Measurements from ENCODE around the gene NELFE.
"Not testable (repeated sequence)": the region's sequence is repeated elsewhere in the genome, so short reads cannot be mapped to it uniquely, and the experiment has no call there.

Gene NELFE

DNA sequence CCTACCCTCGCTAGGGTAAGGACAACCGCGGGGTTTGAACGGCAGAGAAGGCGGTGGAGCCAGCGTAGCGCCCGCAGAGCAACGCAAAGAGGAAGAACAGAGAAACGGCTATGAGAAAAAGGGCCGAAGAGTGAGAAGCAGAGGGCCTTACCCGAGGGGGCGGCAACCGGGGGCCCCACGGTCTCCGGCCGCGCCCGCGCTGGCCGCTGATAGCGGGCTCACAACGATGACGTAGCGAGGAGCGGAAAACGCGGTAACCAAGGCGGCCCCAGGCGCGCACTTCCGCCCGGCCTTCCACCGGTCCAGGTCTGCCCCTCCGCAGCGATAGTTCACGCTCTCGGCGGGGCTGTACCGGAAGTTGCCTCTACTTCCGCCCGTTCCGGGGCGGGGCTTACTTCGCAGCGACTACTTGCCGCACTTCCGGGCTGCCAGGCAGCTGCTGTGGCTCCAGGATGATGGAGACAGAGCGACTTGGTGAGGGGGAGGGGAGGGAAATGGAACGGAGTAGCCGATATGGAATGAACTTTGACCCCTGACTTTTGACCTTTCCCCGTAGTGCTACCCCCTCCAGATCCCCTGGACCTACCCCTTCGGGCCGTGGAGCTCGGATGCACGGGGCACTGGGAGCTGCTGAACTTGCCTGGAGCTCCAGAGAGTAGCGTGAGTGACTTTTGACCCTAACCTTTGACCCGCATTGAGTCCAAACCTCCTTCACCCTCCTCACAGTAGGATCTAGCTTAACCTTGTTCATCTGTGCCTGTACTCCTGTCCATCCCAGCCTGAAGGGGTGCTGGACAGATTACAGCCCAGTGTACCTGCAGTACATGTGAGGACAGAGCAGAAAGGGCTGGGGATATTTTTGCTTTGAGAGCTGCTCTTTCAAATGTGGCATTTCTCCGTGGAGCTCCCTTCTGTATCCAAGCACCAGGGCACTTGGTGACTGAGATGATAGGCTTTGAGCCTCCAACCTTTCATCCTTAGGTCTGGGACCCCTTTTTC is at the start of gene NELFE, which contains the start of gene SKIC2:
Gene NELFE, minus strand, starts transcription at position 231 of the 999 bp plus-strand sequence. CDS start 525 bp downstream, outside the sequence.
Gene SKIC2, plus strand, starts transcription at position 435 of the 999 bp plus-strand sequence. Its CDS starts 18 bp downstream, at position 453.
- DNase-seq (ENCODE audit: low spot score), result peak; percentile 99

- not testable (repeated sequence) for DNase-seq (ENCODE audit: low spot score)
Observed at GRCh38 chr6:32008037-32008436, 49.3 kb upstream of the NELFE start.

- DNase-seq (ENCODE audit: low spot score), result not testable (repeated sequence)
Observed at GRCh38 chr6:32007086-32007485, 48.3 kb upstream of the NELFE start.

DNA sequence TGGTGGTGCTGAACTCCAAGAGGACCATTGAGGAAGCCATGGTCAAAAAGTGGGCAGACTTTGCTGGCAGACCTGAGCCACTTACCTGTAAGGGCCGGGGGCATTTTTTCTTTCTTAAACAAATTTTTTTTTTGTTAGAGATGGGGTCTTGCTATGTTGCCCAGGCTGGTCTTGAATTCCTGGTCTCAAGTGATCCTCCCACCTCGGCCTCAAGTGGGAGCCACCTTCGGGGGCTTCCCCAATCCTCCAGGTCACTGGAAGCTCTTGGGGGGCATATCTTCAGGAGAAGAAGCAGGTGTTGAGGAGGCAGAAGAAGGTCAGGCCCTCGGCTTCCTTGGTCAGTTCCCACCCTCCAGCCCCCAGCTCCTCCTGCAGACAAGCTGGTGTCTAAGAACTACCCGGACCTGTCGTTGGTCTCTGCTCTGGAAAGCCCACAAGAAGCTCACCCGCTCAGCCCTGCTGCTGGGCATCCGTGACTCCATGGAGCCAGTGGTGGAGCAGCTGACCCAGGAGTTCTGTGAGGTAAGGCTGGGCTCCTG is 47.3 kb upstream of the NELFE start:
- DNase-seq (ENCODE audit: low spot score), result not testable (repeated sequence)

DNA sequence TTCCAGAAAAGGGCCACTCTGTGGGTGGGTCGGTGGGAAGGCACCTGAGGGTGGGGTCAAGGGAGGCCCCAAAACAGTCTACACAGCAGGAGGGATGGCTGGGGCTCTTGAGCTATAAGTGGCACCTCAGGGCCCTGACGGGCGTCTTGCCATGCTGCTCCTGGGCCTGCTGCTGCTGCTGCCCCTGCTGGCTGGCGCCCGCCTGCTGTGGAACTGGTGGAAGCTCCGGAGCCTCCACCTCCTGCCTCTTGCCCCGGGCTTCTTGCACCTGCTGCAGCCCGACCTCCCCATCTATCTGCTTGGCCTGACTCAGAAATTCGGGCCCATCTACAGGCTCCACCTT is 46.7 kb upstream of the NELFE start:
- DNase-seq (ENCODE audit: low spot score), result not testable (repeated sequence)

DNA sequence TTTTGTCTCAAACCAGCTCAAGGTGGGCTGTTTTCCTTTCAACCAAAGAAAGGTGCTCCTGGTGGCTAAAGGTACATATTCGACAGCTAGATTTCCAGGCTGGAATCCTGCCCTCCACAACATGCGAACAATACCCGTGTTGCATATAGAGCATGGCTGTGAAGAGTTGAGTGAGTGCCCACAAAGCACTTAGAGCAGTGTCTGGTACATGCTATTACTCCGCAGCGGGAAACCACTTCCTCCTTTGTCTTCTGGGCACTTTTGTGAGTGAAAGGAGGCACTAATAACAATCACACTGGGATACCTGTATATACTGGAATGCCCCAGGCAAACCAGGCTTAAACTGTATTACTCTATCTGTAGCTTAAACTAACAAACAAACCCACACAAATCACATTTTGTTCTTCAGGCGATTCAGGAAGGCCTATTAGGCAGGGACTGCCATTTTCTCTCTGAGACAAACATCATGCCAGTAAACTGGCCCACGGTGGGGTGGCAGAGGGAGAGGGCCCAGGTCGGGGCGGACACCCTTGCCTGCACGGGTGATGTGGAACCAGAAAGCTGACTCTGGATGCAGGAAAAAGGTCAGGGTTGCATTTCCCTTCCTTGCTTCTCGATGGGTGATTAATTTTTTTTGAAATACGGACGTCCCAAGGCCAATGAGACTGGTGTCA is 46.2 kb upstream of the NELFE start:
- DNase-seq (ENCODE audit: low spot score), result not testable (repeated sequence)

DNA sequence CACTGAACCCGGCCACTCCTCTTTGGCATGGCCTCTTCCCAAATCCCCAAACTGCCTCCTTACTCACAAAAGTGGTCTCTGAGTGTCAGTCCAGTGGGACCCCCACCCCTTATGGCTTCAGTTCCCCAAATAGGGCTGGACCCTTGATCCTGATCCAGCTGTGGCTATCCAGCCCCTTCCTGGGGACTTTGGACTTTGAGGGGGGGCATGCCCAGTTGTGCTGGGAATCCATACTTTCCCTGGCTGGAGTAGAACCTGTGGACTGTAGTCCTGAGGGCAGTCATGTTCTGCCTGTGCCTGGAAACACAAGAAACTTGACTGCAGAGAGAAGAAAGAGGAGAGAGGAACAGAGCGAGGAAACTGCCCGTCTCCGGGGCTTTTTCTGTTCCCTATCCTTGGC is 45.6 kb upstream of the NELFE start:
- DNase-seq (ENCODE audit: low spot score), result not testable (repeated sequence)

DNA sequence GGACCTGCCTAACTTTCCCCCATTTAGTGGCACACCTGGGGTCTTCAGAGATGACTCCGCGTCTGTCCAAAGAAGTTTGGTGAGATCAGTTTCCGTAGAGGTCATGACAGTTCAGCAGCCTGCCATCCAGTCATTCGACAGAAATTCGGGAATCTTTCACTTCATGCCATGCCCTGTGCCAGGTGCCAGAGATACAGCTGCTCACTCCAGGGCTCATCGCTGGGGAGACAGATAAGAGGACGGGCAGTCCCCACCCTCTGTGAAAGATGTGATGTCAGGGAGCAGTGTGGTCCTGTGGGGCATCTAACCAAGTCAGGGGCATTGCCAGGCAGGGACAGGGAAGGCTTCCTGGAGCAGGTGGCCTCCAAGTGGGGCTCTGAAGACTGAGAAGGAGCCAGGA is 44.5 kb upstream of the NELFE start:
- not testable (repeated sequence) for DNase-seq (ENCODE audit: low spot score)

DNA sequence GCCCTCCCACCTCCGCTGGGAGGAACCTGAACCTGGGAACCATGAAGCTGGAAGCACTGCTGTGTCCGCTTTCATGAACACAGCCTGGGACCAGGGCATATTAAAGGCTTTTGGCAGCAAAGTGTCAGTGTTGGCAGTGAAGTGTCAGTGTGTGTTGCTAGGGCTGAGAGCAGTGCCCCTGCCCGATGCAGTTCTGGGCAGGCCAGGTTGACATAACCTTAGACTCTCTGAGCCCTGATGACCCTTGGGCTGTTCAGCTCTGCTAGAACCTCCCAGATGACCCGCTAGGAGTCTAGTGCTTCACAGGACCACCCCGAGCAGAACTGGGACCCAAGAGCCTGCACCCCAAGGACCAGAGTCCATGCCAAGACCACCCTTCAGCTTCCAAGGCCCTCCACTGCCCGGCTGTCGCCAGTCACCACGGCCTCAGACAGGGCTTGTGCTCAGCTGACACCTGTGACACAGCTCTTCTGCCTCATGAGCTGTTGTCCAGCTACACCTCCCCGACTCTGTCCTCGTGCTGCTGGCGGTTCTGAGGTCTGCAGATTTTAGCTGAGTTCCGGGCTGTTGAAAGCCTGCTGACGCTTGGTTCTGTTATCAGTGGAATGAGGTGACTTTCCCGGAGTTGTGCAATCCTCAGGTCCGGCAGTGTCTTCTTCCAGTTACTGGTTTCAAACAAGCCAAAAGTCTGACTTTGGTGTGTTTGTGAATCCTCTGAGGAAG is 43.9 kb upstream of the NELFE start:
- not testable (repeated sequence) for DNase-seq (ENCODE audit: low spot score)

DNA sequence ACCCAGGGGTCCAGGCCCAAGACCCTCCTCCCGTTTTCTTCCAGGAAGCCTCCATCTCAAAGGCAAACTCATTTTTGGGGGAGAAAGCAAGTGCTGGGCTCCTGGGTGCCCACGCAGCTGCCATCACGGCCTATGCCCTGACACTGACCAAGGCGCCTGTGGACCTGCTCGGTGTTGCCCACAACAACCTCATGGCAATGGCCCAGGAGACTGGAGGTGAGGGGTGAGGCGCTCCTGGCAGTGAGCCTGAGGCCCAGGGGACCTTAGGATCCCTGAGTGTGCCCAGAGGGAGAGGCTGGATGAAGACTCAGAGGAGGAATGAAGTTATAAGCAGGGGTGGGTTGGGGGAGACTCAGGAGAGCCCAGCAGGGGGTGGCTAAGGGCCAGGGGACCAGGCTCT is 37.6 kb upstream of the NELFE start:
- DNase-seq (ENCODE audit: low spot score), result not testable (repeated sequence)

DNA sequence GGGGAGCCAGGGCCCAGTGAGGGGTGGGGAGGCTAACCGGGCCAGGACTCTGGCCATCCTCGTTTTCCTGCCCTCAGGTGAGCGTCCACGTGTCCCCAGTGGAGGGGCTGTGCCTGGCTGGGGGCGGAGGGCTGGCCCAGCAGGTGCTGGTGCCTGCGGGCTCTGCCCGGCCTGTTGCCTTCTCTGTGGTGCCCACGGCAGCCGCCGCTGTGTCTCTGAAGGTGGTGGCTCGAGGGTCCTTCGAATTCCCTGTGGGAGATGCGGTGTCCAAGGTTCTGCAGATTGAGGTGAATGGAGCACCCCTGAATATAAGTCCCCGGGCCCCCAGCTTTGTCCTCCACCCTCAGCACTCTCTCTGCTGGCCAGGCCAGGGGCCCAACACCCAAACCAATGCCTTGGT is 35.6 kb upstream of the NELFE start:
- DNase-seq (ENCODE audit: low spot score), result not testable (repeated sequence)

GRCh38 chr6:31989363-31989762 is 30.6 kb upstream of the NELFE start:
- not testable (repeated sequence) for DNase-seq (ENCODE audit: low spot score)

- DNase-seq (ENCODE audit: low spot score), result not testable (repeated sequence)
Observed at GRCh38 chr6:31981744-31982143, 23.0 kb upstream of the NELFE start, which contains the start of gene C4A. Gene C4A (plus strand): TSS chr6:31982057. CDS start chr6:31982108, 51 bp downstream.

GRCh38 chr6:31980998-31981397 is 22.2 kb upstream of the NELFE start:
- DNase-seq (ENCODE audit: low spot score), result not testable (repeated sequence)

DNA sequence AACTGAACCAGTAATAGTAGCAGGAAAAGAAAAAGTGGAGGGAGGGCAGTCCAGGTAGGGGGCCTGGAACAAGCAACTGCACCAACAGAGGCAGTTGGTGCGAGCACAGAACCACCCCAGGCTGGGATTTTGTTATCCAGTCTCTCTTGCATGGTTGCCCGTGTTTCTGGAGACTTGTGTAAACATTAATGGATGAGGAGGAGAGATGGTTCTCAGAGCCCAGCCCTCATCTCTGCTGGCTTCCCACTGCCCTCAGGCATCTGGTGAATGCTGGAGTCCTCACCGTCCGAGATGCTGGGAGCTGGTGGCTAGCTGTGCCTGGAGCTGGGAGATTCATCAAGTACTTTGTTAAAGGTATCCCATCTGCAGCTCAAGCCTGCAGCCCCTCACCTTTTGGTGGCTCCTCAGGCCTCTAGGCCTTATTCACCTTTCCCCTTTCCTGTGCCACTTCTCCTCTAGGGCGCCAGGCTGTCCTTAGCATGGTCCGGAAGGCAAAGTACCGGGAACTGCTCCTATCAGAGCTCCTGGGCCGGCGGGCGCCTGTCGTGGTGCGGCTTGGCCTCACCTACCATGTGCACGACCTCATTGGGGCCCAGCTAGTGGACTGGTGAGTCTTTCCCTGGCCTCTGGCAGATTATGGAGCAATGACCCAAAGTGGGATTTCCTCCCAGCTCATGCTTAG is 21.6 kb upstream of the NELFE start:
- not testable (repeated sequence) for DNase-seq (ENCODE audit: low spot score)

DNA sequence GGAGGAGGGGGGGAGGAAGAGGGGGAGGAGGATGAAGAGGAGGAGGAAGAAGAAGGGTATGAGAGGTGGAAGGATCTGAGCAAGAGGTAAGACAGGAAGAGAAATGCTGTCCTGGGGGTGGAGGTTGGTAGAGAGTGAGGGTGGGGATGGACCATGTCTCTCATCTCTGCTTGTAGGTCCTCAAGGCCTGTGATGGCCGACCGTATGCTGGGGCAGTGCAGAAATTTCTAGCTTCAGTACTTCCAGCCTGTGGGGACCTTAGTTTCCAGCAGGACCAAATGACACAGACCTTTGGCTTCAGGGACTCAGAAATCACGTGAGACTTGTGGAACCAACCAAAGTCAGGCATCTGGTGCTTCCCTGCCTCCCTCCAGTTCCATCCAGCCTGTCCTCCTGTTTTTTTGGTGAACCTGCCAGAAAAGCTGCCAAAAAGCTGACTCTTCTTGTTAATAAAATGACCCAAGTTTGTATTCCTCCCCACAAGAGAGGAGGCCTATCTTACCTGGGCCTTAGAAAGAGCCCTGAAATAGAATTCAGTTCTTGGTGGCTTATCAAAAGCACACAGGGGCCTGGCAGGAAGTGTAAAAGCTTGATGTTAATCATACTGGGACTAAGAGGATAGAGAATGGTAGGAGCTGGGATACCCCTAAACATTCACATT is 20.6 kb upstream of the NELFE start:
- DNase-seq (ENCODE audit: low spot score), result no peak

- no peak for DNase-seq (ENCODE audit: low spot score)
Observed at GRCh38 chr6:31978831-31979230, 20.1 kb upstream of the NELFE start.

DNA sequence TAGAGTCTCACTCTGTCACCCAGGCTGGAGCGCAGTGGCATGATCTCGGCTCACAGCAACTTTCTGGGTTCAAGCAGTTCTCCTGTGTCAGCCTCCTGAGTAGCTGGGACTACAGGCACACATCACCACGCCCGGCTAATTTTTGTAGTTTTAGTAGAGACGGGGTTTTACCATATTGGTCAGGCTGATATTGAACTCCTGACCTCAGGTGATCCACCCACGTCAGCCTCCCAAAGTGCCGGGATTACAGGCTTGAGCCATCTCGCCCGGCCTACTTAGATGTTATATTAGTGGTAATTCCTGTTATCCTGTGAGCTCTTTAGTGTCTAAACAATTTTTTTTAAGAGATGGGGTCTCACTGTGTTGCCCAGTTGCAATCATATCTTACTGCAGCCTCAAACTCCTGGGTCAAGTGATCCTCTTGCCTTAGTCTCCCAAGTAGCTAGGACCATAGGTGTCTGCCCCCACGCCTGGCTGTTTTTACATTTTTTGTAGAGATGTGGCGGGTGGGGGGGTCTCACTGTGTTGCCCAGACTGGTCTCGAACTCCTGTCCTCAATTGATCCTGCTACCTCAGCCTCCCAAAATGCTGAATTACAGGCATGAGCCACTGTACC is 19.2 kb upstream of the NELFE start:
- DNase-seq (ENCODE audit: low spot score), result no peak

GRCh38 chr6:31976065-31976464 is 17.3 kb upstream of the NELFE start:
- not testable (repeated sequence) for DNase-seq (ENCODE audit: low spot score)

GRCh38 chr6:31972709-31973350 is 14.1 kb upstream of the NELFE start:
- DNase-seq (ENCODE audit: low spot score), result peak; percentile 62
